Astrocyte of the cerebellum (primary cell): ENCODE measurements around the gene XXYLT1.

Source experiments
- DNase-seq: peaks from one replicate; pipeline ENCODE4 v3.0.0-alpha.2; 2011; ENCODE audit warnings: low read depth
- H3K4me3 ChIP-seq: 2 replicates; pipeline ENCODE4 v1.5.1; 2011; ENCODE audit warnings: mild to moderate bottlenecking, low read depth, low read length, moderate library complexity
- in situ Hi-C: cut with HindIII; loops from 2 replicates; pipeline ENCODE4 v1.10.0; 2017; ENCODE audit warnings: low sequenced_read_pairs
- TF ChIP-seq, protein P1 (sequence below): IDR thresholded peaks from 2 replicates; pipeline ENCODE4 v1.5.1; 2012; ENCODE audit warnings: low read length, low read depth, moderate library complexity, mild to moderate bottlenecking; ENCODE audit errors: missing control alignments

The XXYLT1 gene

DNA sequence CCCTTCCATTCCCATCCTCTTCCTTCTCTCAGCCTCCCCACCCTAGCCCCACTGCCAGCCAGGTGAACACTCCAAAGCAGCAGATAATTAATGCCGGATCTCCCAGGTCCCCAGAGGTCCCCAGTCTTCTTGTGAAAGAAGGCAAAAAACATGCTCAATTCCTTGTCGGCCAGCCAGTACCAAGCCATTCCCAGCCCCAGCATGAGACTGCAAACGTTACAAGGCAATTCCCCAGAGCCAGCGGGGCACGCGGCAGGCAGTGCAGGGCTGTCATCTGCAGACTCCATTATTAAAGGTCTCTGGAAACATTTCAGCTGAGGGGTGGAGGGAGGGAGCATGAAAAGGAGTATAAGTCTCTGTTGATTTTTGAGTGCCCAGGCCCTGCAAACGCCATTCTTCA, 117.8 kb downstream of the XXYLT1 start:
- no peak overlapping the region for H3K4me3 ChIP-seq
- in situ Hi-C loops: no loop called here
- DNase-seq: no peak
- TF ChIP-seq, protein P1, sequence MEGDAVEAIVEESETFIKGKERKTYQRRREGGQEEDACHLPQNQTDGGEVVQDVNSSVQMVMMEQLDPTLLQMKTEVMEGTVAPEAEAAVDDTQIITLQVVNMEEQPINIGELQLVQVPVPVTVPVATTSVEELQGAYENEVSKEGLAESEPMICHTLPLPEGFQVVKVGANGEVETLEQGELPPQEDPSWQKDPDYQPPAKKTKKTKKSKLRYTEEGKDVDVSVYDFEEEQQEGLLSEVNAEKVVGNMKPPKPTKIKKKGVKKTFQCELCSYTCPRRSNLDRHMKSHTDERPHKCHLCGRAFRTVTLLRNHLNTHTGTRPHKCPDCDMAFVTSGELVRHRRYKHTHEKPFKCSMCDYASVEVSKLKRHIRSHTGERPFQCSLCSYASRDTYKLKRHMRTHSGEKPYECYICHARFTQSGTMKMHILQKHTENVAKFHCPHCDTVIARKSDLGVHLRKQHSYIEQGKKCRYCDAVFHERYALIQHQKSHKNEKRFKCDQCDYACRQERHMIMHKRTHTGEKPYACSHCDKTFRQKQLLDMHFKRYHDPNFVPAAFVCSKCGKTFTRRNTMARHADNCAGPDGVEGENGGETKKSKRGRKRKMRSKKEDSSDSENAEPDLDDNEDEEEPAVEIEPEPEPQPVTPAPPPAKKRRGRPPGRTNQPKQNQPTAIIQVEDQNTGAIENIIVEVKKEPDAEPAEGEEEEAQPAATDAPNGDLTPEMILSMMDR: no peak

DNA sequence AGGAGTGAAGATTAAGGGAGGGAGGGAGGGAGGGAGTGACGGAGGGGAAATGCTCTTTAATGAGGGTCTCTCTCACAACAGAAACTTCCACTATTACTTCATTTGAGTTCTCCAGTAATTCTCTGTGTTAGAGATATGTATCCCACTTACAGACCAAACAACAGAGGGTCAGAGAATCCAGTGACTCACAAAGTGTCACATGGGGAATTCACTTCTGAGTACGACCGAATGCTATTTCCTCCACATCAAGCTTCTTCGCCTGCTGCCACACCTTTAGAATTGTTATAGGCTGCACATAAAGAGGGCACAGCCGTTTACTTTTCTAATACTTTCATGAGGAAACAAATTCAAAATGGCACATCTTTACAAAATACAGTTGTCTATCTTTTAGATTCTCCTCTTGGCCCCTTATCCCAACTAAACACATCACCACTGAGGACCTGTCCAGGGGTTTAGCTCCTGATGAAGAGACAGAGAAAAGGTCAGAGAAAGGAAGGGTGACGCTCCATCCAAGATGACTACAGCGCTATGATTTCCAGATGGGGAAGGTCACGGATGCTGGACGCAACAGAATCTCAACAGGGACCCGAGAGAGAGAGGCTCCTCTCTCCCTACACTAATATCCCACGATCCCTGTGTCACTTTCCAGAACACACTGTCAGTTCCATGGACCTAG, 119.0 kb downstream of the XXYLT1 start:
- no peak overlapping the region for H3K4me3 ChIP-seq
- TF ChIP-seq, protein P1: no peak
- in situ Hi-C loops: no loop called here
- no peak for DNase-seq

DNA sequence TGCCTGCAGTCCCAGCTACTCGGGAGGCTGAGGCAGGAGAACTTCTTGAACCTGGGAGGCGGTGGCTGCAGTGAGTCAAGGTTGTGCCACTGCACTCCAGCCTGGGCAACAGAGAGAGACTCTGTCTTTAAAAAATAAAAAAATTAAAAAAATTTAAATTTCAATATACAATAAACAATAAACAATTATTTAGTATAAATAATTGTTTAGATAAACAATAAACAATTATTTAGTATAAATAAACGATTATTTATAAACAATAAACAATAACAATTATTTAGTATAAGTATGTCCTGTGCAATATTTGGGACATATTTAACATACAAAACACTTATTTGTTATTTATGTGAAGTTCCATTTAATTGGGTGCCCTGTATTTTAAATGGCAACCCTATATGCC, 119.6 kb downstream of the XXYLT1 start:
- in situ Hi-C loops: no loop called here

DNA sequence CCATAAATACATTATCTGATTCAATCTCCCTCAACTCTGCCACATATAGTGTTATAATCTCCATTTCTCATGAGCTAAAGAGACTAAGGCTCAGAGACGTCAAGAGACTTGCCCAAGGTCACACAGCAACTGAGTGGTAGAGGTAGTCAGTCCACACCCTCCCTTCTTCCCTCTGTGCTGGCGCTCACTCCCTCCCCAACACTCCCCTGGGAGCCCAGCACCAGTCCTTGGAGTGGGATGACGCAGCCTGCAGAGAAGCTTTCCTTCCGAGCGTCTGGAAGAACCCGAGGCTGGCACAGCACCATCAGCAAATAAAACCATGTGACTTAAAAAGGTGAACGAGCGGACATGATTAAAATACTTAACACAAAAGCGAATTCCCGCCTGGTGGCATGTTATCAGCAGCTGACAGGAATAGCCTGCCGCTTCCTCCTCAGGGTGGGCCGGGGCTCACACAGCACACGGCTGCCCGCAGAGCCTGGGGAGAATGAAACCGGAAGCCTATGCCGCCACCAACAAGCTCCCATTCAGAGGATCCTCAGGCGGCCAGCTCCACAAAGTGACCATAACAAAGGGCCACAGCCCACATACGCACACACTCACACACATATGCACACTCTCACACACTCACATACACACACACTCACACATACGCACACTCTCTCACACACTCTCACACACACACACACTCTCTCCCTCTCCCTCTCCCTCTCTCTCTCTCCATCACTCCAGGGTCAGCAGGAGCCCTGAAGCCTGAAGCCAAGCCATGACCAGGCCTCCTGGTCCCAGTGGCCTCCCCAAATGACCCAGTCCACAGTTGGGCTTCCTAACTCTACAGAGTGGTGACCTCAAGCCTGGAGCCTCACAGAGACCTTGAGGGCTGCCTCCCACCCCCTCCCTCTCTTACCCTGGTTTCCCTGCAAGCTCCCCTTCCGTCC, 120.5 kb downstream of the XXYLT1 start:
- no peak overlapping the region for H3K4me3 ChIP-seq
- TF ChIP-seq, protein P1: no peak
- no peak for DNase-seq
- in situ Hi-C loops: no loop called here

More for the DNA sequence above, 119.6 kb downstream of the XXYLT1 start:
- no peak overlapping the region for H3K4me3 ChIP-seq
- DNase-seq: no peak
- TF ChIP-seq, protein P1: no peak

DNA sequence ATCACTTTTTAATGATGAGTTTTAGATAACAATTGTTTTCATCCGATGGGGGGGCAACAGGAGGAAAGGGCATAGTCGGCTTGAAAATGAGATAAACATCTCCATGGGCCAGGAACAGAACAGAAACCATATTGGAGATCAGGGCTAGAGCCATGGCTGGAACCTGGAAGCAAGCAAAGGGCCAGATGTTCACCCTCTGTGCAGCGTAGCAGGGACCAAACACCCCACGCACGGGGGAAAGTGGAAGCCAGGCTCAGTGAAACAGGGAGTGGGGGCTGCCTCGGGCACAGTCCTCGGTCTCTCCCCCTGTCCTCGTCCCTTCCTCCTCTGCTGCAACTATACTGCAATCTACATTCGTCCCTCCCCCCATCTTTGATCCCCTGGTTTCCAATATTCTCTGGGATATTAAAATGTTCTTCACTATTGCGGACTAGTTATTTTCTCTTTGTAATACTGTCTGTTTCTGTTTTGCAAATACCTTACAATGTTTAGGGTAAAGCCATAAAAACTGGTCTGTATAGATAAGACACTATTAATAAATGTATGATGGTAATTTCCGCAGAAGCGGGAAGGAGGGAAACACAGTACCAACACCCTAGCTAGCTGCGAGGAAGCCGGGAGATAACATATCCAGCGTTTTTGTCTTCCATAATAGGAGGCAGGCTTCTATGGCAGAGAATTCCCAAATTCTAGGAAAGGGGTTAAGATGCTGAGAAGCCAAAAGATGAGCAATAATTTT, 121.5 kb downstream of the XXYLT1 start:
- no peak overlapping the region for H3K4me3 ChIP-seq
- in situ Hi-C loops: no loop called here
- TF ChIP-seq, protein P1: no peak
- no peak for DNase-seq

DNA sequence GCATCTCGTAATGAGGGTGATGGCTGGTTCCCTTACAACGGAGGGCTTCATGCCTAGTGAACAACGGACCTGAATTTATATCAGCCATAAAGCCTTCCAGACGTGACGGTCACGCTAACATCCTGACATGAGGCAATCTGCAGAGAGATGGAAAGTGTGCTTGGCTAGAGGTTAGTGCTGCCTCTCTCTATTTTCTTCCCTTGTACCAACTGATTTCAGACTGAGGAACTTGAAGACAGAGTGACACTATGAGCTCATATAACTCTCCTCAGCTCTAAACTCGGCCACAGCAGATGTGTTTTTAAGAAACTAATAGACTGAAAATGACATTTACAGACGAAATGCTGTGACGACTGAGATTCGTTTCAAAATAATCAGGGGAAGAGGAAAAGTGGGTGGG, 122.4 kb downstream of the XXYLT1 start:
- no peak for DNase-seq
- TF ChIP-seq, protein P1: no peak
- H3K4me3 ChIP-seq: no peak overlapping the region
- in situ Hi-C loops: no loop called here
